Measurements from ENCODE around the gene MAK.
"Not testable (repeated sequence)": the region's sequence is repeated elsewhere in the genome, so short reads cannot be mapped to it uniquely, and the experiment has no call there.

Gene MAK, protein sequence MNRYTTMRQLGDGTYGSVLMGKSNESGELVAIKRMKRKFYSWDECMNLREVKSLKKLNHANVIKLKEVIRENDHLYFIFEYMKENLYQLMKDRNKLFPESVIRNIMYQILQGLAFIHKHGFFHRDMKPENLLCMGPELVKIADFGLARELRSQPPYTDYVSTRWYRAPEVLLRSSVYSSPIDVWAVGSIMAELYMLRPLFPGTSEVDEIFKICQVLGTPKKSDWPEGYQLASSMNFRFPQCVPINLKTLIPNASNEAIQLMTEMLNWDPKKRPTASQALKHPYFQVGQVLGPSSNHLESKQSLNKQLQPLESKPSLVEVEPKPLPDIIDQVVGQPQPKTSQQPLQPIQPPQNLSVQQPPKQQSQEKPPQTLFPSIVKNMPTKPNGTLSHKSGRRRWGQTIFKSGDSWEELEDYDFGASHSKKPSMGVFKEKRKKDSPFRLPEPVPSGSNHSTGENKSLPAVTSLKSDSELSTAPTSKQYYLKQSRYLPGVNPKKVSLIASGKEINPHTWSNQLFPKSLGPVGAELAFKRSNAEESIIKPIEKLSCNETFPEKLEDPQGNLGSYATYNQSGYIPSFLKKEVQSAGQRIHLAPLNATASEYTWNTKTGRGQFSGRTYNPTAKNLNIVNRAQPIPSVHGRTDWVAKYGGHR

DNA sequence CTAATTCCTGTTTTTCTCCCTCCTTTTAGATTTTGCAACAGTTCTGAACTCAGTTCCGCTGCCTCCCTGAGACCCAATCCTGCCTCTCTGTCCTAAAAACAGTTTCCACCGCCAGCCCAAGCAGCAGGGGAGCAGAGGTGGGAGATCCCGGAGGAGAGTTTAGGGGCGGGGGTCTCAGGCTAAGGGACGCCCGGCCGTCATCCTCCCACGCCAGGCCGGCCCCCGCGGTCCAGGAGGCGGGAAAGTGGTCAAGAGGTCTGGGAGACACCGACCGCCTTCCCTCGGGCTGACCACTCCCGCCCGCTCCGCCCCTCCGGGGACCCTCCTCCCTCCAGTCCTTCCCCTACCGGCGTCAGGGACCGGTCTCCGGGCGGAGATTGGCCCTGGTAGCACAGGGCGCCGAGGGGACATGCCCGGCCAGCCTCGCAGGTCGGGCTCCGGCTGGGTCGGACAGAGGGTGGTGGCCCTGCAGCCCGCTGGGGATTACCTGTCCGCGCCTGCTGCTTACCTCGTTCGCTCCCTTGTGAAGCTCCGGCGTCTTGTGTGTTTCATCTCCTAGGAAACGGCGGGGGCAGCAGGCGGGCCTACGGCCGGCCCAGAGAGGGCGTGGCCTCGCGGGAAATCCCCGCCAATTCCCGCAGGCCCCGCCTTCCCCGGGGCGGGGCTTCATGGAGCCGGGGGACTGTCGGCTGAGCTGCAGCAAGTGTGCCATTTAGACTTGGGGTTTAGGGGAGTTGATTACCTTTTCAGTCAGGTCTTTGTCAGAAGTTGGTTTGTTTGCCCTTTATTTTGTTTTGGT is at the start of gene MAK:
Gene MAK, minus strand, starts transcription at position 545 of the 799 bp plus-strand sequence. CDS start 7,891 bp downstream, outside the sequence.
- peak; percentile 92 for DNase-seq

DNA sequence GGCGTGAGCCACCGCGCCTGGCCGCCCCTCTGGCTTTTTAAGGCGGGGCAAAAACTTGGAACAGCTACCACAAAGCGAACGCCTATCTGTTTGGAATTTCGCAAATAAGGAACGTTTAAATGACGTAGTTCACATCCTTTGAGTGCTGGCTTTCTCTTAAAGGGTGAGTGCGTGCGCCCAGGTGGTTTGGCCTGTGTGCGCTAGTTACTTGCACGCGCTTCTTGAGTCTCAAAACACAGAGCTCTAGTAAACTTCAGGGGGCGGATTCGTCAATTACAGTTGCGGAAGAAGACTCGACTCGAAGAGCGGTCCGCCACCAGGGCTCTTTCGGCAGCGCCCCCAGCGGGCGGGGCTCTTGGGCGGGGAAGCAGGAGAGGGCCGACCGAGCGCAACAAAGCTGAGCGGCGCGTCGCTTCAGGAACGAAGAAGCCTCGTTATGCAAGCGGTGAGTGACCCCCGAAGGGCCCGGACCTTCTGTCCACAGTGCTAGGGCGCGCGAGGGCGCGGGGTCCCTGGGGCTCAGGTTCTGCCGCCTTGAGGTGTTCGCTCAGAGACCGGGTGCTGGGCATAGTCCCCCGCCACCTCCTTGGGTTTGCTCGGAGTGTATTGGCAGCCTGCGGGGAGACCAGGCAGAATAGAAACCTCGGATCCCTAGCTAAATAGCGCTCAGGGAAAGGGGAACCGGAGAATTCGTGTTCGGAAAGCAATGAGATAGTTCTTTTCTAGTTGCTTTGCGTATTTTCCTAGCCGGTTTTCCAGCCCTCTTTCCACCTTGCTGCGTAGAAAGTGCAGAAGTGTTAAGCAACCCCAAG is 48.6 kb upstream of the MAK start, which contains the start of gene SYCP2L:
Gene SYCP2L, plus strand, starts transcription at position 362 of the 812 bp plus-strand sequence. Its CDS starts 75 bp downstream, at position 437.
- DNase-seq: peak; percentile 67

DNA sequence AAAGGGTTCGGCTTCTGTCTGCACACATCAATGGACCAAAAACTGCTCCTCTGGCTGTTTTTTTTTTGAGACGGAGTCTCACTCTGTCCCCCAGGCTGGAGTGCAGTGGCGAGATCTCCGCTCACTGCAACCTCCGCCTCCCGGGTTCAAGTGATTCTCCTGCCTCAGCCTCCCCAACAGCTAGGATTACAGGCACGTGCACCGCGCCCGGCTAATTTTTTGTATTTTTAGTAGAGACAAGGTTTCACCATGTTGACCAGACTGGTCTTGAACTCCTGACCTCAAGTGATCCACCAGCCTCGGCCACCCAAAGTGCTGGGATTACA is 48.0 kb upstream of the MAK start:
- not testable (repeated sequence) for DNase-seq

DNA sequence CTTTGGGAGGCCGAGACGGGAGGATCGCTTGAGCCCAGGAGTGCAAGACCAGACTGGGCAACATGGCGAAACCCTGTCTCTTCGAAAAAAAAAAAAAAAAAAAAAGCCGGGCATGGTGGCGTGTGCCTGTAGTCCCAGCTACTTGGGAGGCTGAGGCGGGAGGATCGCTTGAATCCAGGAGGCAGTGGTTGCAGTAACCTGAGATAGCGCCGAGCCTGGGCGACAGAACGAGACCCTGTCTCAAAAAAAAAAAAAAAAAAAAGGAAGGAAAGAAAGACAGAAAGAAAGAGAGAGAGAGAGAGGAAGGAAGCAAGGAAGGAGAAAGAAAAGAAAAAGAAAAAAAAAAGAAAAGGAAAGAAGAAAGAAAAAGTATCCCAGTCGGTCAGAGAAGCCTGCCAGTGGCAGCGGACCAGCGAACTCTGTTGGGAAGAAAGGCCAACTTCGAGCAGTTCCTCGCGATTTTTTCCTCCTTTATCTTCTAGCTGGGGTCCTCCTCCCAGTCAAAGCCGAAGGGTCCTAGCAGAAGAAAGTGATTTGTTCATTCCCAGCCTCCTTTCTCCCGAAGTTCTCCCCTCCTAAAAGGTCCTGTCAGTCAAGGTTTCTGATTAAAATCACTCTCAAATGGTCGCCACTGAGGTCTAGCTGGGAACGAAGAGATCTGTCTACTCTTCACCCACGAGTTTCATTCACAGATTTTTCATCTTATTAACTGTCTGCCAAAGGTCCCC is 46.1 kb upstream of the MAK start:
- no peak for DNase-seq

DNA sequence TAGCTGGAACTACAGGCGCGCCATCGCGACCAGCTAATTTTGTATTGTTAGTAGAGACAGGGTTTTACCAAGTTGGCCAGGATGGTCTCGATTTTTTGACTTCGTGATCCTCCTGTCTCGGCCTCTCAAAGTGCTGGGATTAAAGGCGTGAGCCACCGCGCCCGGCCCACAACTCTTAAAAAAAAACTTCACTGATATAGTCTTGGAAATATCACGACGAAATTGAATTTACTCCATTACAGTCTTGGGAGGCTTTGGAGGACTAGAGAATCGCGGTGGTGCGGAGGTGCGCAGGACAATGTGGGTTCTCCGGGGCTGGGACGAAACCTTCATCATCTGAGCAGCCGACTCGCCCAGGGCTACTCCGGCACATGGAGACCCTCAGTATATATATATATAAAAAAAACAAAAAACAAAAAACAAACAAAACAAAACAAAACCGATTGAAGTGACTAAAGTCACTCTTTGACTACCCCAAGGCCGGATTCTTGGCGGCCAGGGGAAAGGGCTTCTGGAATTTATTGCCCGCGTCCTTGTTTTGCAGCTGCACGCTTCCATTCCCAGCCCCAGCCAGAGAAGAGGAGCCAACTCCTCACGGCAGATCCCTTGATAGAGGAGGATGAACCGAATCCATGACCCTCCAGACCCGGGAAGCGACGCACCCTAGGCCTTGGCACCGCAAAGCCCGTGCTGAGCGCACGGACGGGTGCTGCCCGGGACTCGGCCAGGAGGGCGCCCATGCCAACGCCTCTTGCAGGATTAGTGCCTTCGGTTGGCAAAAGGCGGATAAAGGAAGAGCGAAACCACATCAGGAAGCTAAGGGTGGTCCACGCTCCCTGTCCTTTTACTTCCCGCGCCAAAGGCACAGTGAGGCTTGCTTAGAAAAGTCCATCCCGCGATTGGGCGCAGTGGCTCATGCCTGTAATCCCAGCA is 45.2 kb upstream of the MAK start:
- no peak for DNase-seq

DNA sequence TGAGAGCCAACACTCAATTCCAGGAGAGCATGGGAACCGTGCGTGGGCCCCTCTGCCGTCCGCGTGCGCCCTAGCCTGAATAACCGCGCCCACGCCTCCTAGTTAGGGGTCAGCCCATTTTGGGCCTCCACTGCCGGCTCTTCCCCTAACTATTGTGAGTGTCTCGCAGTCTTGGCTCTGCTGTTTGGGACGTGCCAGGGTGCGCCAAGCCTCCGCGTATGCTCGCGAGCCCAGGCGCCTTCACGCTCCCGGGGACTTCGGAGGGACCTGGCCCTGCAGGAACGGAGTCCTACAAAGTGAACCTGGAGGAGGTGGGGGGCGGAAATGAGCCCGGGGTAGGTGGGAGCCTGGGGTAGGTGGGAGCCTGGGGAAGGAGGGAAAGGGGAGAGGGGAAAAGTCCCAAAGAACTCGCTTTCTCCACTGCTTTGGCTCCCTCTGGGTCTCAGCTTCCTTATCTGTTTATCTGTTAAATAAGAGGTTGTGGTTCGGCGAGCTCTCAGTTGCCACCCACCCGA is 44.4 kb upstream of the MAK start:
- peak; percentile 5 for DNase-seq

DNA sequence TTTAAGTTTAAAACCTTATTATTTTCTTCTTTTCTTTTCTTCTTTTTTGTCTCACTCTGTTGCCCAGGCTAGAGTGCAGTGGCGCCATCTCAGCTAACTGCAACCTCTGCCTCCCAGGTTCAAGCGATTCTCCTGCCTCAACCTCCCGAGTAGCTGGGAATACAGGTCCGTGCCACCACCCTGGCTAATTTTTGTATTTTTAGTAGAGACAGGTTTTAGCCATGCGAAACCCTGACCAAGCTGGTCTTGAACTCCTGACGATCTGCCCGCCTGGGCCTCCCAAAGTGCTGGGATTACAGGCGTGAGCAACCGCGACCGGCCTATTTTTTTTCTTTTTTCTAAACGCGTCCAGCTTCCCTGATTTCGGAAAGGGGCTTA is 43.9 kb upstream of the MAK start:
- not testable (repeated sequence) for DNase-seq

DNA sequence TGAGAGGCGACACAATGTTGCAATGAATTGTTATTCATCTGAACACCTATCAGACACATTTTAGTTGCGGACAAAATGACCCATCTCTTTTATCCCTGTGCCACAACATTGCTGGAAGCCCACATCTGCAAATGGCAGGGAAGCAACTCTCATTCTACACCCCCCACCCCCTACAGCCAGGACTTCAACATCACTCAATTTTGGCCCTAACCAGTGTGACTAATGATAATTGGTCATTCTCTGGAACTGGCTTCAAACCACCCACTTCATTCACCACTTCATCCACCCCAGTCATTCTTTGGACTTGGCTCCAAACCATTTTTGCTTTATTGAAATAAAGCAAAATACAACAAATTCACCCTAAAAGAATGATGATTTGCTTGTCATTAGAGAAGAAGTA is 42.0 kb upstream of the MAK start:
- DNase-seq: no peak

DNA sequence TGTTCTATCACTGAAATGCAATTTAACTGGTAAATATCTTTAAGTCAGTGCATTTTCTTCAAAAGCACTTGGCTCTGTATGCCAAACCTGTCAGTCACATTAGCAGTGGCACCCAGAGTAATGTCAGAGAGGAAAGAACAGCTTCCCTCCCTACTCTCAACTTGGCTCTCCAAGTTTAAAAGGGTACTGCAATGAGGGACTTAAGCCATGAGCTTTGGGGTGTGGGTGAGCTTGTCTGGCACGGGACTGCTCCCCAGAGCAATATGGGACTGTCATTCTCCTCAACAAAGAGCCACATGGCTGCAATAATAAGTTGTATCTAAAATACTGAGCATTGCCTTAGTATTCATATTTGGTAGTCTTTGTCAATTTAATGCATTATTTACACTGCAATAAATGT is 39.5 kb upstream of the MAK start:
- DNase-seq: no peak

DNA sequence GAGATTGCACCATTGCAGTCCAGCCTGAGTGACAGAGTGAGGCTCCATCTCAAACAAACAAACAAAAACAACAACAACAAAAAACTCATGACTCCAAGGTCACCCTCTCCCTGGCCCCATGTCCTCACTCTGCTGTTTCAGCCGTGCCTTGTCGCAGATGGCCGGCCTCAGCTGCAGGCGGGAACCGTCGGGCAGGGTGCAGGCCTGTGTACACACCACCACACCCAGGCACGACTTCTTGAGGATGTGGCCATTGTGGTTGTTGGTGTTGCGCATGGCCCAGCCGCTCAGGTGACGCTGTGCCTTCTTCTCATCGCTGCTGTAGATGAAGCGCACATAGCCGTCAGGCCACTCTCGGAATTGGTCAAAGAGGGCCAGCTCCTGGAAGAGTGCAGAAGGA is 38.7 kb upstream of the MAK start:
- no peak for DNase-seq

DNA sequence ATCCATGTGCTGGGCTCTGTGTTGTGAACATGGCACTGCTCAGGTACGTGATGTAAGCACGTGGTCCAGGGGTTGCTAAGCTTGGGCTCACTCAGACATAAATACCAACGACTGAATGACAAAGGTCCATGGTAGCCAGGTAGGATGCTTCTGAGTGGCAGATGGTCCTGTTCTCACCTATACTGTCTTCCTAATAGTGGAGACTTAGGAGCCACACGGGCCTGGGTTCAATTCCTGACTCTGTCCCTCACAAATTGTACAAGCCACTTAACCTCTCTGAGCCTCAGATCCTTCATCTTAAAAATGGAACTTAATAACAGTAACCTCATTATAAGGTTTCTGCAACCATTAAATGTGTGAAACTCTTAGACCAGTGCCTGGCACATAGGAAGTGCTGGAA is 36.7 kb upstream of the MAK start:
- no peak for DNase-seq

DNA sequence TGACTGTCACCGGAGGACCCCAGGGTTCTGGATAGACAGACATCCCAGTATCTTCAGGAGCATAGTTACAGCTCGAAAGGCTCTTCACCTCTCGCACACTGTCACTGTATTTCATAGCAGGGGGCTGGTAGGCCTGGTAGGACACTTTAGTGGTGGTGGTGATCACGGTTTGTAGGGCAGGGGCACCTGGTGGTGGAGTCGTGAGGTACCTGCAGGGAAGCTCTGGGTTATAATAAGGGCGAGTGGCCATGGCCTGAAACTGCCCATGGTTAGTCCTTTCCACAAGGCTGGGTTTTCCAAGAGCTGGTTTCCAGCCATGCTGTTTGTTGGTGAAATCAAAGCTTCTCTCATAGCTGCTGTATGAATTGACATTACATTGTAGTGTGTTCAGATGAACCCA is 35.9 kb upstream of the MAK start:
- no peak for DNase-seq

DNA sequence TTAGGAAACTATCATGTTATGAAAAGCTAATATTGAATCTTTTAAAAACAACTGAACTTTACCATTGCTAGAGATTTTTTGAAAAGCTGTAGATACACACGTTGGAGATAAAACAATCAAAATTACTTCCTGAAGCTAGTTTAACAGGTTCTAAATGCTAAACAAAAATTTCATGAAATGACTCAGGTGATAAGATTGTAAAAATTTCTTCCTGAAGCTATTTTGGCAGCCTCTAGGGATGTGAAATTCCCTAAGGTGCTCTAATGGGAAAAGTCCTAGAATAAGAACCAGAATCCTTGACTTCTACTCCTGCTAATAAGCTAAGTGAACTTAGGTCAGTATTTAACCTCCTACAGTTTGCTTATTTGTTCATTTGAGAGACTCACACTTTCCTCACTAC is 35.0 kb upstream of the MAK start:
- no peak for DNase-seq

DNA sequence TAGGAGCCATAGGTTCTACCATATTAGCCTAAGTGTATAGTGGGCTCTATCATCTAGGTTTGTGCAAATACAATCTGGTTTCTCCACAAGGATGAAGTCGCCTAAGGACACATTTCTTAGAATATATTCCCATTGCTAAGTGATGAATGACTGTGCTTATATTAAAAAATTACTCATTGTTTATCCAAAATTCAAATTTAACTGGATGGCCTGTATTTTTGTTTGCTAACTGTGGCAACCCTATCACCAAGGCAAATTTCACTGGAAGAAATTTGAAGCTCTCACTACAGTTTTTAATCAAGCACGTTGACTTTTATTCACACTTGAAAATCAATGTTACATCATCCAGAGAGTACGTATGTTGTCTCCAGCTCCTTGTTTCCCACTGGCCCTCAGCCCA is 29.6 kb upstream of the MAK start:
- DNase-seq: no peak

DNA sequence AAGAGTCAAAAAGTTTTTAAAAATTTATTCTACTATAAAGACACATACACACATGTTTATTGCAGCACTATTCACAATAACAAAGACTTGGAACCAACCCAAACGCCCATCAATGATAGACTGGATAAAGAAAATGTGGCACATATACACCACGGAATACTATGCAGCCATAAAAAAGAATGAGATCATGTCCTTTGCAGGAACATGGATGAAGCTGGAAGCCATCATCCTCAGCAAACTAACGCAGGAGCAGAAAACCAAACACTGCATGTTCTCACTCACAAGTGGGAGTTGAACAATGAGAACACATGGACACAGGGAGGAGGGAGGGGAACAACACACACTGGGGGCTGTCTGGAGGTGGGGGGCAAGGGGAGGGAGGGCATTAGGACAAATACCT is 28.4 kb upstream of the MAK start:
- DNase-seq: not testable (repeated sequence)

DNA sequence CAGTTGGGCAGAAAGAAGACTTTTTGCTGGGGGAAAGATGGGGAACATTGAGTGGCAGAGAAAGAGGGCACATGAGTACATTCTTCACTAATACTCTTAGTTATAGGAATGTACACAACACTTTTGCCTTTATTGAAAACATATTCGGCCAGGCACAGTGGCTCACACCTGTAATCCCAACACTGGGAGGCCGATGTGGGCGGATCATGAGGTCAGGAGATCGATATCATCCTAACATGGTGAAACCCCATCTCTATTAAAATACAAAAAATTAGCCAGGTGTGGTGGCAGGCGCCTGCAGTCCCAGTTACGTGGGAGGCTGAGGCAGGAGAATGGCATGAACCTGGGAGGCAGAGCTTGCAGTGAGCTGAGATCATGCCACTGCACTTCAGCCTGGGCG is 24.7 kb upstream of the MAK start:
- DNase-seq: not testable (repeated sequence)

DNA sequence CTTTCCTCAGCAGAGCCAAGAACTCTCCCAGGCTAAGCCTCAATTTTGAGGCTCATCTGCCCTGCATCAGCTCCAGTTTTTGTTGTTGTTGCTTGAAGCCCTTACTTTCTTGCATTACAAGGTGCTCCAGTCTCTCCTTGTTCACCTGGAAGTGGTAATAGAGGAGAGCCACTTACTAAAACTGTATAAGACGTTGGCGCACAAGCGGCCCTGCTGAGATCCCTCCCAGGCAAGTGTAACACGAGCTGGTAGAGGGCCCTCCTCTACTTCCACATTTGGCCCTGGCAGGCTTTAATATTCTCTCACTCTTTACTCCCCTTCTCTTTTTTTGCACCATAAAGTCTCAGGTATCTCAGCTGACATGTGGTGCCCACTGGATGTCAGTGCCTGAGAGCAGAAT is 24.0 kb upstream of the MAK start:
- no peak for DNase-seq

DNA sequence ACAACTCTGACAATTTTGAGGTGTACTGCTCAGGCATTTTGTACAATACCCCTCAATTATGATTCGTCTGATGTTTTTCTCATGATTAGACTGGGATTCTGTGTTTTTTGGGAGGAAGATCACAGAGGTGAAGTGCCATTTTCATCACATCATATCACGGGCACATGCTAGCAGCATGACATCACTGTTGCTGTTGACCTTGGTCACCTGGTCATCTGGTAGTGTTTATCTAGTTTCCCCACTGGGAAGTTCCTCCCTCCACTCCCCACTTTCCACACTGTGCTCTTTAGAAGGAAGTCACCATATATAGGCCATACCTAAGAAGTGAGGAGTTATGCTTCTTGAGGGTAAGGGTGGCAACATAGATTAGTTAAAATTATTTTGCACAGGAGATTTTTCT is 22.7 kb upstream of the MAK start:
- DNase-seq: no peak

DNA sequence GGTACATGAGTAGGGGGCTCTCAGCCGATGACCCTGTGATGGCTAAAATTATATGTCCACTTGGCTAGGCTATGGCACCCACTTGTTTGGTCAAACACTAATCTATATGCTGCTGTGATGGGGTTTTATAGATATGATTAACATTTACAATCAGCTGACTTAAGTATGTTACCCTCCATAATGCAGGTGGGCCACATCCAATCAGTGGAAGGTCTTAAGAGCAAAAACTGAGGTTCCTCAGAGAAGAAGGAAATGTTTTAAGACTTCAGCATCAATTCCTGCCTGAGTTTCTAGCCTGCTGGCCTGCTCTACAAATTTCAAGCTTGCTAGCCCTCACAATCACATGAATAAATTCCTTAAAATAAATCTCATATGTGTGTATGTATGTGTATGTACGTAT is 18.9 kb upstream of the MAK start:
- DNase-seq: no peak

DNA sequence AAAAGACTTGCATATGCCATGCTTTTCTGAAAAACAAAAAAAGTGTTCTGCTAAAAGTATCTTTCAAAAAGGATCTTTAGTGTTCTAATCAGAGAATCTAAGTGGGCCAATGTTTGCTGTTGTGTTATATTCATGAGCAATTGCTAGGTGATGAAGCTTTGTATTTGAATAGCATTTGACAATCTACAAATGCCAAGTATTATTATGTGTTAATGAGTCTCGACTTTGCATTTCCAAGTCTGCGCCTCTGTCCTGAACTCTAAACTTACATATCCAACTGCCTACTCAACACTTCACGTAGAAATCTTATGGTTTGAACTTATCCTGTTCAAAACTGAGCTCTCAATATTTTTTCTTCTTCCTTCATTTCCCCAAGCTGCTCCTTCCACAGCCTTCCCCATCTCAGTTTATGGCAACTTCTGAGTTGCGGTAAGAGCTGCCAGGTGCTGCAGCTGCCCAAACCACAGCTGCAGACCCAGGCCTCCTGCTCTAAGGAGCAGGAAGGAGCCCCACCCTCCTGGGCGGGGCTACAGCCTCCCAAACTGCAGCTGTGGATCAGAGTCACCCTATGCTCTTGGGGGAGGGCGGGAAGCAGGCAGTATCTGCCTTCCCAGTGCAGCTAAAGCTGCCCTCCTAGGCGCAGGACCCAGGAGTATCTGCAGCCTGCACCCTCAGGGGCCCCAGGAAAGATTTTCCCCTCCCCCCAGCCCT is 16.7 kb upstream of the MAK start:
- no peak for DNase-seq

All from suppressor macrophage treated with lipopolysaccharide for 4 hours (primary cell).